K562 (cell line): Measurements from ENCODE around the gene GET3. TPM values are rescaled to one million over a fixed set of nuclear protein-coding genes. Genes with fewer than 3 reads are reported as not detected.

Source experiments
- ATAC-seq: fragments of 200-7000 bp; cut with Tn5 transposase; 3 replicates; pipeline ENCODE4 v1.9.1; 2020; ENCODE audit warnings: moderate library complexity
- BruUV-seq: library from RNA; stranded (reverse); fragments of 400-500 nt; replicated peaks from 2 replicates; lab custom pipeline; 2021; lab: Mats Ljungman, UMichigan
- CTCF ChIA-PET: fragments of 300-600 bp; formaldehyde crosslinking; extraction: SDS; loops from one replicate; lab custom pipeline; 2021; ENCODE audit warnings: low intra/inter-chr PET ratio; lab: Yijun Ruan, JAX
- POLR2A ChIA-PET: fragments of 300-600, 350-650 bp; sonication (Branson Sonifier 250); formaldehyde crosslinking; extraction: SDS; loops from one replicate; lab custom pipeline; 2021; ENCODE audit warnings: antibody characterized with exemption, inconsistent platforms; lab: Yijun Ruan, JAX
- DNase-seq, 4 experiments: peaks; one replicate each; pipeline versions ENCODE4 v3.0.0 to v3.0.0-alpha.2; 2011 to 2018; ENCODE audit warnings: low spot score in 3 of 4, mixed read lengths in 3 of 4; ENCODE audit errors: extremely low read depth in 1 of 4
- FAIRE-seq: peaks from 2 replicates; lab custom pipeline; 2011; peaks lifted over from hg19 to GRCh38; lab: Jason Lieb, UNC
- H2AFZ ChIP-seq: 2 replicates; pipeline ENCODE4 v1.6.0; 2011; ENCODE audit warnings: low read depth, low read length, control low read depth, inconsistent platforms
- H3K27ac ChIP-seq: fragments of 200-600 bp; 3 replicates; pipeline ENCODE4 v1.8.0; 2011; ENCODE audit warnings: low read depth, mild to moderate bottlenecking, control low read depth, inconsistent platforms, low read length, moderate library complexity, mixed read lengths; ENCODE audit errors: extremely low read depth
- H3K27me3 ChIP-seq, 2 experiments: fragments of 300-600 bp in 1 of 2; 2 replicates in 1 of 2; 3 replicates in 1 of 2; pipeline versions ENCODE4 v1.6.0 to v1.8.0; 2011; ENCODE audit warnings: inconsistent platforms in 2 of 2, low read length in 2 of 2, mild to moderate bottlenecking in 1 of 2, mixed read lengths in 1 of 2, moderate library complexity in 1 of 2; ENCODE audit not compliant: control insufficient read depth in 2 of 2, insufficient read depth in 2 of 2
- H3K36me3 ChIP-seq: fragments of 300-600 bp; 3 replicates; pipeline ENCODE4 v1.8.0; 2011; ENCODE audit warnings: mild to moderate bottlenecking, low read length, inconsistent platforms; ENCODE audit not compliant: control insufficient read depth, insufficient read depth
- H3K4me1 ChIP-seq, 2 experiments: fragments of 200-600 bp in 1 of 2; replicated peaks in 1 of 2; 2 replicates in 1 of 2; 3 replicates in 1 of 2; pipeline versions ENCODE4 v1.5.1 to v1.8.0; 2011; ENCODE audit warnings: inconsistent platforms in 2 of 2, low read length in 2 of 2, mild to moderate bottlenecking in 1 of 2, mixed read lengths in 1 of 2, moderate library complexity in 1 of 2; ENCODE audit not compliant: control insufficient read depth in 2 of 2, insufficient read depth in 2 of 2
- H3K4me2 ChIP-seq: 2 replicates; pipeline ENCODE4 v1.6.1; 2011; ENCODE audit warnings: low read length, control low read depth, inconsistent platforms, mixed read lengths; ENCODE audit not compliant: insufficient read depth
- H3K4me3 ChIP-seq: fragments of 200-600 bp; sonication (generic), shearing (Covaris generic); 2 replicates; pipeline ENCODE4 v1.5.1; 2016; ENCODE audit warnings: control low read depth, inconsistent platforms
- H3K79me2 ChIP-seq: fragments of 200-600 bp; 3 replicates; pipeline ENCODE4 v1.8.0; 2011; ENCODE audit warnings: low read length, inconsistent platforms; ENCODE audit not compliant: control insufficient read depth, insufficient read depth
- H3K9ac ChIP-seq, 2 experiments: 2 replicates each; pipeline versions ENCODE4 v1.6.0 to v1.6.1; 2011; ENCODE audit warnings: low read depth in 2 of 2, low read length in 2 of 2, control low read depth in 1 of 2, inconsistent platforms in 1 of 2, mild to moderate bottlenecking in 1 of 2, mixed read lengths in 1 of 2; ENCODE audit not compliant: insufficient read depth in 1 of 2
- H3K9me1 ChIP-seq: one replicate; pipeline ENCODE4 v1.6.0; 2011; ENCODE audit warnings: inconsistent platforms, mild to moderate bottlenecking, low read length, moderate library complexity; ENCODE audit not compliant: control insufficient read depth, insufficient read depth
- H3K9me3 ChIP-seq: replicated peaks from 2 replicates; pipeline ENCODE4 v1.5.1; 2011; ENCODE audit warnings: low read depth, low read length, inconsistent platforms; ENCODE audit not compliant: control insufficient read depth, insufficient read depth
- H4K20me1 ChIP-seq: replicated peaks from 2 replicates; pipeline ENCODE4 v1.6.1; 2011; ENCODE audit warnings: low read length, inconsistent platforms, mixed read lengths; ENCODE audit not compliant: control insufficient read depth, insufficient read depth
- C11orf30 ChIP-seq: fragments of 450-650 bp; IDR thresholded peaks from 2 replicates; pipeline ENCODE4 v1.6.1; 2016; ENCODE audit warnings: low read depth, mild to moderate bottlenecking
- CBX3 ChIP-seq, 2 experiments: IDR thresholded peaks; 1 replicate in 1 of 2; 2 replicates in 1 of 2; pipeline ENCODE4 v1.6.1; 2012; ENCODE audit warnings: inconsistent platforms in 2 of 2, low read length in 2 of 2, borderline replicate concordance in 1 of 2, control low read depth in 1 of 2
- CCNT2 ChIP-seq: IDR thresholded peaks from 2 replicates; pipeline ENCODE4 v1.6.1; 2011; ENCODE audit warnings: borderline replicate concordance, low read depth, mild to moderate bottlenecking, moderate library complexity, mixed read lengths, low read length; ENCODE audit not compliant: insufficient read length; ENCODE audit errors: extremely low read depth
- HNRNPUL1 ChIP-seq: fragments of 200-400 bp; formaldehyde crosslinking; IDR thresholded peaks from 2 replicates; pipeline ENCODE4 v1.6.1; 2017; ENCODE audit warnings: low read length
- MIER1 ChIP-seq: fragments of 450-650 bp; IDR thresholded peaks from 2 replicates; pipeline ENCODE4 v1.6.1; 2016; ENCODE audit warnings: antibody characterized with exemption, mild to moderate bottlenecking, low read depth
- NFYB ChIP-seq: IDR thresholded peaks from 2 replicates; pipeline ENCODE4 v1.6.1; 2011; ENCODE audit warnings: mild to moderate bottlenecking, moderate library complexity; ENCODE audit not compliant: insufficient read length; ENCODE audit errors: extremely low read depth
- PRDM10 ChIP-seq: fragments of 450-650 bp; IDR thresholded peaks from 2 replicates; pipeline ENCODE4 v1.6.1; 2018; ENCODE audit not compliant: partially characterized antibody
- STAG1 ChIP-seq: sonication (generic); formaldehyde crosslinking; IDR thresholded peaks from 2 replicates; pipeline ENCODE4 v1.5.0; 2020; ENCODE audit warnings: missing genetic modification reagents, borderline replicate concordance
- TBL1XR1 ChIP-seq, 2 experiments: IDR thresholded peaks; 2 replicates each; pipeline ENCODE4 v1.6.1; 2012; ENCODE audit warnings: improper control_type of control experiment in 2 of 2, low read length in 2 of 2, mild to moderate bottlenecking in 1 of 2
- TCFL5 ChIP-seq: fragments of 250-450 bp; sonication (Bioruptor Pico); conservative IDR thresholded peaks from 2 replicates; pipeline ENCODE4 v1.6.1; 2021; ENCODE audit warnings: mild to moderate bottlenecking, moderate library complexity, matching md5 sums
- ZNF408 ChIP-seq: fragments of 250-450 bp; sonication (Bioruptor Pico); IDR thresholded peaks from 2 replicates; pipeline ENCODE4 v1.4.0; 2020; ENCODE audit warnings: low read depth, mild to moderate bottlenecking, moderate library complexity
- WGBS: fragments of 100-300 bp; shearing (Covaris generic); methylation state at CpG from one replicate; pipeline ENCODE4 v1.1.6; 2016; ENCODE audit warnings: low coverage, mixed read lengths; ENCODE audit not compliant: insufficient coverage; ENCODE audit errors: missing lambda C conversion rate; 5-methylcytosine and 5-hydroxymethylcytosine counted together
- in situ Hi-C: fragments of 300-500 bp; cut with MboI; formaldehyde crosslinking; loops from 4 replicates; pipeline ENCODE4 v1.15.0; 2018; ENCODE audit warnings: inconsistent platforms, mixed read lengths
- intact Hi-C: fragments of 100-400 bp; cut with micrococcal nuclease; formaldehyde crosslinking; loops from 2 replicates; pipeline ENCODE4 v1.14.2; 2022
- polyA plus RNA-seq, 8 experiments: library from polyadenylated mRNA; depleted of rRNA in 4 of 8; stranded (reverse) in 5 of 8; unstranded in 3 of 8; fragments of >200 nt; fragmentation: Nextera tagmentation in 2 of 8; fragmentation: Illumina TruSeq in 1 of 8; extraction: Ambion mirVana in 2 of 8; extraction: Trizol in 1 of 8; gene quantifications; 2 replicates each; pipeline versions ENCODE4 v1.2.1 to v1.2.3, GENCODE V29; 2011 to 2014; ENCODE audit warnings: inconsistent platforms in 1 of 8, missing spikeins in 1 of 8
- total RNA-seq, 7 experiments: library from RNA; depleted of rRNA in 6 of 7; stranded (reverse); fragments of >200 nt in 6 of 7; fragmentation: Illumina TruSeq in 2 of 7; extraction: Trizol in 2 of 7; gene quantifications; 2 replicates each; pipeline versions ENCODE4 v1.2.1 to v1.2.3, GENCODE V29; 2011 to 2021; ENCODE audit warnings: low replicate concordance in 1 of 7

The GET3 gene
- total and polyA plus RNA-seq, 9 of the 15 experiments (the other 6 are each of a cell fraction or from before 2014, with no cell fraction given): 8.3 to 83.5 (median 51.8) TPM

GRCh38 chr19:12763100-12763499 lies 25.8 kb downstream of the GET3 start:
- intact Hi-C loops: no loop called here
- Histone ChIP-seq H3K4me1 (peaks cover 3 to 37% of the 10 kb centered on the region in 2 experiments; a peak in 3 of 5 replicates), H3K4me2 (no peak overlapping the region), H3K27me3 (no peaks in the 10 kb centered on the region), H3K79me2 (no peaks in the 10 kb centered on the region), H3K27ac (no peak overlapping the region), H3K4me3 (no peak overlapping the region), H2AFZ (no peak overlapping the region), H4K20me1 (no peaks in the 10 kb centered on the region), H3K9me1 (no peaks in the 10 kb centered on the region), H3K36me3 (peaks cover 6% of the 10 kb centered on the region; the same call in 1 of the 3 replicates), H3K9me3 (no peaks in the 10 kb centered on the region), H3K9ac (no peak overlapping the region)
- ATAC-seq: no peak
- POLR2A ChIA-PET: interaction anchor here (0.6 to 1.1 kb wide), 3 partner anchors 13 to 39 kb away, joined by 3 read pairs; no protein-coding TSS in a partner anchor
- no TSS peak for BruUV-seq
- CTCF ChIA-PET: no interaction called here
- 89% methylated on average over 11 of the region's 11 CpGs for WGBS
- no peak for FAIRE-seq
- in situ Hi-C loops: no loop called here
- no peak for TF ChIP-seq ZNF408 (CRISPR knock-in tag)
- TF ChIP-seq TBL1XR1 (IDR thresholded peaks at IDR 0.05; ENCODE audit: low read length in 2 of 2): no peak
- TF ChIP-seq, all 486 proteins: peak for 0
- DNase-seq: no peak

- Histone ChIP-seq H3K79me2 (no peaks in the 10 kb centered on the region), H3K4me1 (peaks cover under 1 to 32% of the 10 kb centered on the region in 2 experiments; a peak in 3 of 5 replicates), H3K27ac (no peak overlapping the region), H3K4me2 (no peak overlapping the region), H3K4me3 (no peak overlapping the region), H3K27me3 (no peaks in the 10 kb centered on the region), H3K9me1 (no peaks in the 10 kb centered on the region), H2AFZ (no peak overlapping the region), H3K9ac (0 out of 4 replicates have a peak overlapping the region, but pooled peaks of 1 of the 2 experiments have one; percentile 68), H4K20me1 (no peaks in the 10 kb centered on the region), H3K9me3 (no peaks in the 10 kb centered on the region), H3K36me3 (peaks cover 6% of the 10 kb centered on the region; the same call in 1 of the 3 replicates)
- no peak for DNase-seq
- ChIA-PET CTCF (no interaction called here), POLR2A (interaction anchor here (3.9 kb wide), 1 partner anchor 28 kb away, joined by 27 read pairs; the partner anchor contains the start of gene JUNB)
- no peak for FAIRE-seq
- 94% methylated on average over 16 of the region's 16 CpGs for WGBS
- intact Hi-C loops (no loop called here), in situ Hi-C loops (loop anchor here (5.0 kb wide), 1 partner anchor 83 kb away; no protein-coding TSS in a partner anchor)
- no TSS peak for BruUV-seq
- ATAC-seq: no peak
- TF ChIP-seq NFYB (no peak), PRDM10 (no peak), CCNT2 (no peak), CBX3 (IDR thresholded peaks at IDR 0.05; ENCODE audit: borderline replicate concordance in 1 of 2, low read length in 2 of 2) (no peak), C11orf30 (no peak), HNRNPUL1 (no peak), TCFL5 (CRISPR knock-in tag) (no peak), MIER1 (no peak), STAG1 (CRISPR knock-in tag) (no peak)
Observed at GRCh38 chr19:12764698-12765097, 27.4 kb downstream of the GET3 start.
